HK-2 (cell line): ENCODE results near the gene SPRR2E.
"Not testable (repeated sequence)": the region's sequence is repeated elsewhere in the genome, so short reads cannot be mapped to it uniquely, and the experiment has no call there.

ENCODE experiments used
- DNase-seq: peaks from one replicate; pipeline ENCODE4 v3.0.0-alpha.2; 2018; ENCODE audit not compliant: unreplicated experiment

SPRR2E gene

DNA sequence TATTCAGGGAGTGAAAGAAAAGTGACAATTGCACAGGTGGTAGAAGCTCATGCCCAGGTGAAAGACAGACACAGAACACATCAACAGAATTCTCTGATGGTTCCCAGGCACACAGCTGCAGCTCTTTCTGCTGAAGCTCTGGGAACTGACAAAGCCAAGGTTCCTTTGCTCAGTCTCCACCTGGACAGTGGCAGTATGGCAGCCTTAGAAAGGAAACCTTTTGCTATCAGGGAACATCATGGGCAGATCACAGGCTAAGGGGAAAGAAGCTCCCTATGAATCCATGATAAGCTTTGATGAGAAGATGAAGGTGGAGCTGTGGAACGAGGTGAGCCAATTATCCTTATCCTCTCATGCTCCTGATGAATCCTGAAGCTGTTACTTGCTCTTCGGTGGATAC is 24.1 kb downstream of the SPRR2E start:
- DNase-seq, result no peak

DNA sequence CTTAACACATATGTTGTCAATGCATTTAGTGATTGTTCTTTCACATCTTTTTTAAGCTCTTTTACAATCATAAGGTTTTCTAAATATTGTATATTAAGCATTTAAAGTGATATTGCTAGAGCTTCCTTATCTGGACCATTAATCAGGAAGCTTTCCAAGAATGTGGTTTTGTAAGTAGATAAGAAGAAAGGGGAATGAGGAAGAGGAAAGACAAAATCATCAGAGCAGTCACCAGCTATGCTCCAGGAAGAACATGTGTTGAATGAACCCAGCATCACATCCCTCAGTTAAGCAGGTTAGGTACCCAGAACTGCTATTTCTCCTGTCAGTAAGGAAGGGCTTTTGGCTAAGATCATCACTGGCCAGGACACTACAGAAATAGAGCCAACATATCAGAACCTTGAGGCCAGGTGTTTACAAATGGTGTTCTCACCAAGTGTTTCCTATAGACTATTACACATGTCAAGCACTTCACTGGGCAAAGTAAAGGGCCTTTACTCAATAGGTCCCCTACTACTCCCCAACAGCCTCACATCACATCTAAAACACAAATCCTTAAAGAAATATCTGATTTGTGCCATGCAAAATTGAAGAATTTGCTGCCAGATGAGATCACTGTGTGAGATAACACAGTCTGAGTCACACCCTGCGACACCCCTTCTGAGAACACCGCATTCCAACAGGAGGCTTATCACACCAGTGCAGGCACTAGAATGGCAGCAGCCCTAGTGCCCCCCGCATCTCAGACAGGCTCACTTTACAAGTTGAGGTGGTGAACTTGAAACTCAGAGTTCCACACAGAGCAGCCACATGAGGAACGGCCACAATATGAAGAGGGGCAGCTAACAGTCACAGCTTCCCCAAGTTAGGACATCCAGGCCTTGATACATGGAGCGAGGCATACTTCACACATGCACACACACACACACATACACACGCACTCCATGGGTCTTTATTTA is 35.2 kb downstream of the SPRR2E start:
- no peak for DNase-seq

DNA sequence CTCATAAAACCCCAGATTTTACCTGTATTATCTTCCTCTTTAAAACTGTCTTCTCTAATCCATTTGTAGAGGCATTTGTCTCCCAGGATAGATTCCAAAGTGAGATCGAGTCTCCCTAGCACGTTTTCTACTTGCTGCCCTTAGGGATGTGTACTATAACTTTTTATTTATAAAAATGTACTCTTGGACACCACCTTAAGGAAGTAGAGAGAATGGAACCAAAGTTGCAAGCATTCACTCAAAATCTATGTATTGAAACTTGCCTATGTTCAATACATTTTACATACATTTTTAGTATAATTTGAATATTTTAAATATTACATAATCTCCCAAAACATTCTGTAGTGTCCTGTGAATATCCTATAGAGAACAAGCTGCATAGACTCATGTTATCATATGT is 36.2 kb downstream of the SPRR2E start:
- DNase-seq, result no peak

DNA sequence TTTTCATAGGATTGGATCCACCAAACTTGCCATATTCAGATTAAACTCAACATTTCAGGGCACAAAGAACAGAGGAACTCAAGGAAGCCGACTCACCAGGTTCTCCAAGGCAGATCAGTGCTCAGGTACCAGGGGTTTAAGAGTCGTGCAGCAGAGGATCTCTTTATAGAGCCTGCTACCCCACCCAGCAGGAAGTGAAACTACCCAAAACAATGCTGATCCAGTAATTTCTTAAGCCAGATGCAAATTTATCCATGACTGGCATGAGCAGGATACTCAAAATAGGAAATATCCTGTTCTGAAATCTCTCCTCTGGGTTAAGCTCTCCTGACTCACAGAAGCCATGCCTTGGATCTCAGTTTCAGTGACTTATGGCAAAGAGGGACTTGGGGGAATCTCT is 37.0 kb downstream of the SPRR2E start, which contains the start of gene SPRR2A:
Gene SPRR2A, minus strand, starts transcription at position 138 of the 400 bp plus-strand sequence. CDS start 777 bp downstream, outside the sequence.
- DNase-seq, result no peak

DNA sequence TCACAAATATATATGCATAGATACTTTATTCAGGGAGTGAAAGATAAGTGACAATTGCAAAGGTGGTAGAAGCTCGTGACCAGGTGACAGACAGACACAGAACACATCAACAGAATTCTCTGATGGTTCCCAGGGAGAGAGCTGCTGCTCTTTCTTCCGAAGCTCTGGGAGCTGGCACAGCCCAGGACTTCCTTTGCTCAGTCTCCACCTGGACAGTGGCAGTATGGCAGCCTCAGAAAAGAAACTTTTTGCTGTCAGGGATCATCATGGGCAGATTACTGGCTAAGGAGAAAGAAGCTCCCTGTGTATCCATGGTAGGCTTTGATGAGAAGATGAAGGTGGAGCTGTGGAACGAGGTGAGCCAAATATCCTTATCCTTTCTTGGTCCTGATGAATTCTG is 38.2 kb downstream of the SPRR2E start:
- not testable (repeated sequence) for DNase-seq

DNA sequence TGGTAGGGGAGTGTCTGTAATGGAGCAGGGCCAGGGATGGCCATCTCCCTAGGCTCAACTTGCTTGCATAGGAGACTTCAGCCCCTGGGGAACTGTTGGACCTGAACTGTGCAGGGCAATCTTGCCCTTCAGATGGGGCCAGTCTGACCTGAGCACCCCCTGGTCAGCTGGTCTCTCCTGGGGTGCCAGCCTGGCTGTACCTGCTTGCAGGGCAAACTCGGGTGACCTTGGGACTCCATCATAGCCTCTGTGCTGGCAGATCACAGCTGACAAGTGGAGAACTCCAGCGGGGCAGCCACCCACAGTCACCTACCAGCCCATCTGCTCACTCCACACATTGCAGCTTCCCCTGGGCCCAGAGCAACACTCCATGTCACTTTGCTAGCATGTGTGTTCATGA is 45.1 kb downstream of the SPRR2E start:
- no peak for DNase-seq
